Ishikawa (cell line): ENCODE measurements around the gene FAM131A.
A peak's percentile ranks its signal among the peaks of the same experiment; 100 is the strongest.

ENCODE experiments used
- CEBPB ChIP-seq: IDR thresholded peaks from 2 replicates; pipeline ENCODE4 v1.6.1; 2012
- CREB1 ChIP-seq: IDR thresholded peaks from 2 replicates; pipeline ENCODE4 v1.6.1; 2012; ENCODE audit warnings: low read depth
- EGR1 ChIP-seq: IDR thresholded peaks from 2 replicates; pipeline ENCODE4 v1.6.1; 2012
- EP300 ChIP-seq: IDR thresholded peaks from 2 replicates; pipeline ENCODE4 v1.6.1; 2012; ENCODE audit warnings: borderline replicate concordance
- FOXM1 ChIP-seq: IDR thresholded peaks from 2 replicates; pipeline ENCODE4 v1.6.1; 2012; ENCODE audit warnings: low read depth, borderline replicate concordance
- NFIC ChIP-seq: IDR thresholded peaks from 2 replicates; pipeline ENCODE4 v1.6.1; 2012
- RAD21 ChIP-seq: IDR thresholded peaks from 2 replicates; pipeline ENCODE4 v1.6.1; 2012; ENCODE audit warnings: low read depth
- TAF1 ChIP-seq: IDR thresholded peaks from 2 replicates; pipeline ENCODE4 v1.6.1; 2012; ENCODE audit warnings: low read depth, mild to moderate bottlenecking
- TCF12 ChIP-seq: IDR thresholded peaks from 2 replicates; pipeline ENCODE4 v1.6.1; 2012; ENCODE audit warnings: low read depth
- TEAD4 ChIP-seq: IDR thresholded peaks from 2 replicates; pipeline ENCODE4 v1.6.1; 2012
- USF1 ChIP-seq: IDR thresholded peaks from 2 replicates; pipeline ENCODE4 v1.6.1; 2012
- YY1 ChIP-seq: IDR thresholded peaks from 2 replicates; pipeline ENCODE4 v1.6.1; 2012; ENCODE audit warnings: low read depth
- ZBTB7A ChIP-seq: IDR thresholded peaks from 2 replicates; pipeline ENCODE4 v1.6.1; 2012; ENCODE audit warnings: low read depth
- TF ChIP-seq, protein P1 (sequence below): IDR thresholded peaks from 2 replicates; pipeline ENCODE4 v1.6.1; 2012
- TF ChIP-seq, protein P2 (sequence below): IDR thresholded peaks from 2 replicates; pipeline ENCODE4 v1.6.1; 2012; ENCODE audit warnings: low read depth, mild to moderate bottlenecking

Gene FAM131A

GRCh38 chr3:184366619-184367289, 29.4 kb downstream of the FAM131A start:
- TF ChIP-seq EGR1: no peak
- TF ChIP-seq FOXM1: no peak
- TF ChIP-seq TCF12: no peak
- no peak for TF ChIP-seq EP300
- TF ChIP-seq YY1: no peak
- TF ChIP-seq TAF1: no peak
- no peak for TF ChIP-seq RAD21
- TF ChIP-seq CREB1: no peak
- no peak for TF ChIP-seq ZBTB7A
- TF ChIP-seq, protein P1, sequence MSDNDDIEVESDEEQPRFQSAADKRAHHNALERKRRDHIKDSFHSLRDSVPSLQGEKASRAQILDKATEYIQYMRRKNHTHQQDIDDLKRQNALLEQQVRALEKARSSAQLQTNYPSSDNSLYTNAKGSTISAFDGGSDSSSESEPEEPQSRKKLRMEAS: no peak
- TF ChIP-seq USF1: no peak
- no peak for TF ChIP-seq CEBPB
- TF ChIP-seq NFIC: no peak
- no peak for TF ChIP-seq TEAD4
- TF ChIP-seq, protein P2, sequence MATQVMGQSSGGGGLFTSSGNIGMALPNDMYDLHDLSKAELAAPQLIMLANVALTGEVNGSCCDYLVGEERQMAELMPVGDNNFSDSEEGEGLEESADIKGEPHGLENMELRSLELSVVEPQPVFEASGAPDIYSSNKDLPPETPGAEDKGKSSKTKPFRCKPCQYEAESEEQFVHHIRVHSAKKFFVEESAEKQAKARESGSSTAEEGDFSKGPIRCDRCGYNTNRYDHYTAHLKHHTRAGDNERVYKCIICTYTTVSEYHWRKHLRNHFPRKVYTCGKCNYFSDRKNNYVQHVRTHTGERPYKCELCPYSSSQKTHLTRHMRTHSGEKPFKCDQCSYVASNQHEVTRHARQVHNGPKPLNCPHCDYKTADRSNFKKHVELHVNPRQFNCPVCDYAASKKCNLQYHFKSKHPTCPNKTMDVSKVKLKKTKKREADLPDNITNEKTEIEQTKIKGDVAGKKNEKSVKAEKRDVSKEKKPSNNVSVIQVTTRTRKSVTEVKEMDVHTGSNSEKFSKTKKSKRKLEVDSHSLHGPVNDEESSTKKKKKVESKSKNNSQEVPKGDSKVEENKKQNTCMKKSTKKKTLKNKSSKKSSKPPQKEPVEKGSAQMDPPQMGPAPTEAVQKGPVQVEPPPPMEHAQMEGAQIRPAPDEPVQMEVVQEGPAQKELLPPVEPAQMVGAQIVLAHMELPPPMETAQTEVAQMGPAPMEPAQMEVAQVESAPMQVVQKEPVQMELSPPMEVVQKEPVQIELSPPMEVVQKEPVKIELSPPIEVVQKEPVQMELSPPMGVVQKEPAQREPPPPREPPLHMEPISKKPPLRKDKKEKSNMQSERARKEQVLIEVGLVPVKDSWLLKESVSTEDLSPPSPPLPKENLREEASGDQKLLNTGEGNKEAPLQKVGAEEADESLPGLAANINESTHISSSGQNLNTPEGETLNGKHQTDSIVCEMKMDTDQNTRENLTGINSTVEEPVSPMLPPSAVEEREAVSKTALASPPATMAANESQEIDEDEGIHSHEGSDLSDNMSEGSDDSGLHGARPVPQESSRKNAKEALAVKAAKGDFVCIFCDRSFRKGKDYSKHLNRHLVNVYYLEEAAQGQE: no peak

DNA sequence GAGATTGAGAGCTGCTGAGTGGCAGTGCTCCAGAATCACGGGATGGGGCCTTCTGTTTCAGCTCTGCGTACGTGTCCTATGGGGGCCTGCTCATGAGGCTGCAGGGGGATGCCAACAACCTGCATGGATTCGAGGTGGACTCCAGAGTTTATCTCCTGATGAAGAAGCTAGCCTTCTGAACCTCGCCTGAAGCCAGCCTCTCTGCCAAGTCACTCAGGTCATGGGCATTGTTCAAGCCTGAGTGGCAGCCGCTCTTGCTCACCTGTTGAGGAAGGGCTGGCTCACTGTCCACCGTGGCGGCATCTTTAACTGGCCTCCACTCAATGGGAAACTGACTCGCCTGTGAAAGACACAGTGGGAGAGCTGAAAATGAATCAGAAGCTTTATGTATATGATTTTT, 30.7 kb downstream of the FAM131A start:
- no peak for TF ChIP-seq NFIC
- no peak for TF ChIP-seq RAD21
- TF ChIP-seq, protein P1: no peak
- TF ChIP-seq TEAD4: no peak
- no peak for TF ChIP-seq FOXM1
- TF ChIP-seq USF1: no peak
- TF ChIP-seq TCF12: no peak
- no peak for TF ChIP-seq YY1
- no peak for TF ChIP-seq EGR1
- TF ChIP-seq CEBPB: no peak
- TF ChIP-seq ZBTB7A: no peak
- TF ChIP-seq EP300: no peak
- TF ChIP-seq TAF1: no peak
- no peak for TF ChIP-seq CREB1

DNA sequence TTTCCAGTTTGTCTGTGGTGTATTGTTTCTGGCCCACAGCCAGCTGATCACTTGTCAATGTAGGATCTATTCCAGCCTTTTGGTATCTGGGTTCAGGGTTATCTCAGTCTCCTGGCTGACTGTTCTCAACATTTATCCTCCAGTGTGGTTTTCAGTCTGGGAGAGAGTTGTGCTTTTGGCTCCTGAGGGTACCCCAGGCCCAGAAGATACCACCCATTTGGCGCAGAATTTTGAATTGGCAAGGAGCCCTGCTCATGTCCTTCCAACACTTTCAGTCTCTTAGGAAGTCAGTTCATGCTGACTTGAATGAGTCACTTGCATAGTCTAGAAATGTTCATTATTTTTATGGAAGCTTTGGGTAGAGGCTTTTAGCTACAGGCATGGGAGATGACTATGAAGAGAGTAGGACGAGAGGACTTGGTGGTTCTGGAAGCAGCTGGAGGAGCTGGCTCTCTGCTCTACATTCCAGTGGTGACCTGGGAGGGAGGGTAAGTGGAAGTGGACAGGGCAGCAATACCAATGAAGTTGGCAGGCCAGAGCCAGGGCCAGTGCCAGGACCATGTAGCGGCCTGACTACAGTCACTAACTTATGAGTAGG, 31.3 kb downstream of the FAM131A start:
- TF ChIP-seq, protein P2: no peak
- TF ChIP-seq TCF12: no peak
- TF ChIP-seq NFIC: peak; percentile 34; the same call in 1 of the 2 replicates
- no peak for TF ChIP-seq CREB1
- no peak for TF ChIP-seq CEBPB
- TF ChIP-seq FOXM1: no peak
- TF ChIP-seq EGR1: no peak

- no peak for TF ChIP-seq ZBTB7A
- TF ChIP-seq, protein P2: no peak
- TF ChIP-seq TEAD4: no peak
- TF ChIP-seq CEBPB: no peak
- TF ChIP-seq TAF1: no peak
- TF ChIP-seq EP300: no peak; the same call in 1 of the 2 replicates
- no peak for TF ChIP-seq YY1
- peak; percentile 100 for TF ChIP-seq RAD21
- TF ChIP-seq, protein P1: peak; percentile 55
- TF ChIP-seq CREB1: no peak
- TF ChIP-seq FOXM1: 0 out of 2 replicates have a peak, but pooled peaks have one; percentile 4
- no peak for TF ChIP-seq USF1
- TF ChIP-seq EGR1: no peak
- peak; percentile 71 for TF ChIP-seq TCF12
- no peak for TF ChIP-seq NFIC
Measured at GRCh38 chr3:184371570-184372018, 34.2 kb downstream of the FAM131A start.
